HUDEP-2 (cell line): Measurements from ENCODE around the gene SH2D6.

Source experiments
- DNase-seq, 76 experiments: peaks; one replicate each; lab custom pipeline; 2025; ENCODE audit not compliant: unreplicated experiment in 76 of 76; lab: John Stamatoyannopoulos, UW

Gene SH2D6

GRCh38 chr2:85420536-85421259 is 2.2 kb downstream of the SH2D6 start:
- peak in 73 of 76 experiments; percentile 9 to 93 (median 70) for DNase-seq

- DNase-seq, result peak in 7 of 76 experiments; percentile 13 to 44 (median 33)
Measured at GRCh38 chr2:85421260-85422071, 3.0 kb downstream of the SH2D6 start.

GRCh38 chr2:85422072-85422457 is 3.6 kb downstream of the SH2D6 start:
- no peak for DNase-seq

- DNase-seq, result no peak
Measured at GRCh38 chr2:85423525-85423924, 5.0 kb downstream of the SH2D6 start.

GRCh38 chr2:85425588-85425987 is 7.1 kb downstream of the SH2D6 start:
- no peak for DNase-seq

GRCh38 chr2:85427300-85427835 is 8.9 kb downstream of the SH2D6 start:
- no peak for DNase-seq

GRCh38 chr2:85428343-85428881 is 9.9 kb downstream of the SH2D6 start:
- peak in 34 of 76 experiments; percentile 13 to 60 (median 36) for DNase-seq

GRCh38 chr2:85429213-85429923 is 10.9 kb downstream of the SH2D6 start:
- DNase-seq, result no peak

- DNase-seq, result no peak
Measured at GRCh38 chr2:85429924-85430289, 11.4 kb downstream of the SH2D6 start.

GRCh38 chr2:85430752-85431569 is 12.4 kb downstream of the SH2D6 start:
- DNase-seq, result no peak

GRCh38 chr2:85431570-85432205 is 13.2 kb downstream of the SH2D6 start:
- DNase-seq, result no peak

GRCh38 chr2:85433511-85434089 is 15.1 kb downstream of the SH2D6 start:
- peak in 71 of 76 experiments; percentile 13 to 80 (median 54) for DNase-seq

- no peak for DNase-seq
Measured at GRCh38 chr2:85434696-85435095, 16.2 kb downstream of the SH2D6 start.

- DNase-seq, result no peak
Measured at GRCh38 chr2:85435220-85435958, 16.9 kb downstream of the SH2D6 start.

GRCh38 chr2:85435981-85436835 is 17.7 kb downstream of the SH2D6 start:
- DNase-seq, result peak in 2 of 76 experiments; percentile 14 to 26

- DNase-seq, result peak in 13 of 76 experiments; percentile 12 to 45 (median 28)
Measured at GRCh38 chr2:85436836-85437487, 18.4 kb downstream of the SH2D6 start.
